Suprapubic skin (tissue), 4 donors: Measurements from ENCODE around the gene PXYLP1.

Experiments
- EP300 ChIP-seq: sonication (generic); formaldehyde crosslinking; IDR thresholded peaks from one replicate; pipeline ENCODE4 v1.6.1; 2017; ENCODE audit warnings: antibody characterized with exemption
- POLR2A ChIP-seq, 2 donors: fragments of 450-650 bp; IDR thresholded peaks; one replicate each; pipeline ENCODE4 v1.6.1; 2017; ENCODE audit warnings: antibody characterized with exemption in 2 of 2, mild to moderate bottlenecking in 2 of 2, moderate library complexity in 2 of 2
- POLR2AphosphoS5 ChIP-seq, 3 donors: sonication (generic); formaldehyde crosslinking; IDR thresholded peaks; one replicate each; pipeline ENCODE4 v1.6.1; 2017; ENCODE audit warnings: antibody characterized with exemption in 3 of 3
- TF ChIP-seq, protein P1 (sequence below), 2 donors: fragments of 200-600 bp in 1 of 2; fragments of 450-650 bp in 1 of 2; sonication (generic) in 1 of 2; IDR thresholded peaks; one replicate each; pipeline ENCODE4 v1.5.1; 2016 to 2019; ENCODE audit warnings: antibody characterized with exemption in 2 of 2, mild to moderate bottlenecking in 1 of 2, moderate library complexity in 1 of 2

DNA sequence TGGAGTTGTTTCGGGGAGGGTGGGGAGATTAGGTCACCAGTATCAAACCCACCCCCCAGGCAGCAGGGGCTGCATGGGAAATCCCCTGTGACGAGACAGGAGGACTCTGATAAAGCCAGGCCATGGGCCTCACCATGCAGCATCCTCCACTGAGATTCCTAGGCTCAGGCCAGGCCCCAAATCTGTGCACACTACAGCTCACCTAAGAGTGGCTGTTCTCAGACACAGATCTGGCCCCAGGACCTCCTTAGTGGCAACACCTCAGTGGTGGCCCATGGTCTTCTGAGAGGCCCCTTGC lies 29.0 kb downstream of the PXYLP1 start:
- TF ChIP-seq, protein P1, sequence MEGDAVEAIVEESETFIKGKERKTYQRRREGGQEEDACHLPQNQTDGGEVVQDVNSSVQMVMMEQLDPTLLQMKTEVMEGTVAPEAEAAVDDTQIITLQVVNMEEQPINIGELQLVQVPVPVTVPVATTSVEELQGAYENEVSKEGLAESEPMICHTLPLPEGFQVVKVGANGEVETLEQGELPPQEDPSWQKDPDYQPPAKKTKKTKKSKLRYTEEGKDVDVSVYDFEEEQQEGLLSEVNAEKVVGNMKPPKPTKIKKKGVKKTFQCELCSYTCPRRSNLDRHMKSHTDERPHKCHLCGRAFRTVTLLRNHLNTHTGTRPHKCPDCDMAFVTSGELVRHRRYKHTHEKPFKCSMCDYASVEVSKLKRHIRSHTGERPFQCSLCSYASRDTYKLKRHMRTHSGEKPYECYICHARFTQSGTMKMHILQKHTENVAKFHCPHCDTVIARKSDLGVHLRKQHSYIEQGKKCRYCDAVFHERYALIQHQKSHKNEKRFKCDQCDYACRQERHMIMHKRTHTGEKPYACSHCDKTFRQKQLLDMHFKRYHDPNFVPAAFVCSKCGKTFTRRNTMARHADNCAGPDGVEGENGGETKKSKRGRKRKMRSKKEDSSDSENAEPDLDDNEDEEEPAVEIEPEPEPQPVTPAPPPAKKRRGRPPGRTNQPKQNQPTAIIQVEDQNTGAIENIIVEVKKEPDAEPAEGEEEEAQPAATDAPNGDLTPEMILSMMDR (IDR thresholded peaks at IDR 0.05), result no peak
- TF ChIP-seq POLR2A (IDR thresholded peaks at IDR 0.05) (no peak), POLR2AphosphoS5 (IDR thresholded peaks at IDR 0.05) (no peak), EP300 (no peak)
